Lung (tissue), 12 donors: ENCODE measurements around the gene STAB1. TPM values are rescaled to one million over a fixed set of nuclear protein-coding genes. Genes with fewer than 3 reads are reported as not detected.

Experiments used
- ATAC-seq: fragments of 200-7000 bp; cut with Tn5 transposase; one replicate; pipeline ENCODE4 v1.9.1; 2020; ENCODE audit warnings: moderate number of reproducible peaks; ENCODE audit not compliant: insufficient read depth, low FRiP score
- DNase-seq, 3 donors: peaks; one replicate each; pipeline ENCODE4 v3.0.0-alpha.2; 2013 to 2017
- H3K27ac ChIP-seq, 2 donors: one replicate each; pipeline ENCODE4 v1.5.1; 2013; ENCODE audit warnings: mild to moderate bottlenecking in 2 of 2, moderate library complexity in 2 of 2, control low read depth in 1 of 2, inconsistent platforms in 1 of 2, low read depth in 1 of 2, low read length in 1 of 2
- H3K27me3 ChIP-seq, 3 donors: one replicate each; pipeline ENCODE4 v1.5.1; 2013; ENCODE audit warnings: low read length in 2 of 3; ENCODE audit not compliant: control insufficient read depth in 3 of 3, insufficient read depth in 3 of 3
- H3K36me3 ChIP-seq, 4 donors: one replicate each; pipeline ENCODE4 v1.5.1; 2013; ENCODE audit warnings: low read length in 4 of 4, mild to moderate bottlenecking in 1 of 4, moderate library complexity in 1 of 4; ENCODE audit not compliant: control insufficient read depth in 4 of 4, insufficient read depth in 4 of 4
- H3K4me1 ChIP-seq, 5 donors: one replicate each; pipeline ENCODE4 v1.5.1; 2013; ENCODE audit warnings: low read length in 5 of 5, mild to moderate bottlenecking in 2 of 5, moderate library complexity in 1 of 5; ENCODE audit not compliant: control insufficient read depth in 5 of 5, insufficient read depth in 5 of 5
- H3K4me3 ChIP-seq: one replicate; pipeline ENCODE4 v1.5.1; 2013; ENCODE audit warnings: mild to moderate bottlenecking, control low read depth, moderate library complexity
- H3K9ac ChIP-seq, 2 donors: one replicate each; pipeline ENCODE4 v1.5.1; 2013; ENCODE audit warnings: low read length in 2 of 2, control low read depth in 1 of 2; ENCODE audit not compliant: insufficient read depth in 1 of 2
- H3K9me3 ChIP-seq, 4 donors: one replicate each; pipeline ENCODE4 v1.5.1; 2013; ENCODE audit warnings: low read length in 3 of 4, mild to moderate bottlenecking in 1 of 4, moderate library complexity in 1 of 4; ENCODE audit not compliant: control insufficient read depth in 4 of 4, insufficient read depth in 3 of 4
- WGBS, 2 donors: extraction: QIAGEN DNeasy Blood & Tissue Kit; methylation state at CpG; one replicate each; pipeline ENCODE4 v1.1.7; 2013; 5-methylcytosine and 5-hydroxymethylcytosine counted together
- polyA plus RNA-seq, 2 donors: library from polyadenylated mRNA; stranded (reverse); fragments of 200-250 nt; gene quantifications; one replicate each; pipeline ENCODE4 v1.2.1, GENCODE V29; 2013
- total RNA-seq, 2 donors: library from RNA; depleted of rRNA in 1 of 2; stranded (reverse); fragments of >200 nt in 1 of 2; gene quantifications; one replicate each; pipeline ENCODE4 v1.2.1, GENCODE V29; 2014 to 2021
- TF ChIP-seq, protein P1 (sequence below): IDR thresholded peaks from 2 replicates; pipeline ENCODE4 v1.5.1; 2012; ENCODE audit warnings: mild to moderate bottlenecking; ENCODE audit errors: control extremely low read depth, extremely low read depth
- donor health status: control.
- donor health status: control.
- donor health status: Bipolar disorder and iron deficiency.
- donor health status: healthy.
- donor health status: DM: yes; HTN: yes; CAD: no.

The STAB1 gene
- total and polyA plus RNA-seq, 4 donors: 53.1 to 220 (median 193) TPM

DNA sequence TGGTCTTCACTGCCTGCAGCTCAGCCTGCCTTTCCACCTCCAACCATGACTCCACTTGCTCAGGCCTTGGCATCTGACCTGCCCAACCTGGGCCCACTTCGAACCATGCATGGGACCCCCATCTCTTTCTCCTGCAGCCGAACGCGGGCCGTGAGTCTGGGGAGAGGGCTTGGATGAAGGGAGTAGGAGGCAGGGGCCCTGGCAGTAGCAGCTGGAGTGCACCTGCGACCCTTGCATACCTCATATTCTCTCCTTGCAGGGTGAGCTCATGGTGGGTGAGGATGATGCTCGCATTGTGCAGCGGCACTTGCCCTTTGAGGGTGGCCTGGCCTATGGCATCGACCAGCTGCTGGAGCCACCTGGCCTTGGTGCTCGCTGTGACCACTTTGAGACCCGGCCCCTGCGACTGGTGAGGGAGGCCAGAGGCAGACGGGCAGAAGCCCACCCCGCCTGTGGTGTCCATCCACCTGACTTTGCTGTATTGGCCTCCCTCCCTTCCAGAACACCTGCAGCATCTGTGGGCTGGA lies 25.1 kb downstream of the STAB1 start:
- H3K9me3 ChIP-seq: no peaks in the 10 kb centered on the region
- DNase-seq: no peak
- H3K27ac ChIP-seq: no peak overlapping the region
- peaks cover 0 to 37% (median 11%) of the 10 kb centered on the region in 4 donors for H3K36me3 ChIP-seq
- TF ChIP-seq, protein P1, sequence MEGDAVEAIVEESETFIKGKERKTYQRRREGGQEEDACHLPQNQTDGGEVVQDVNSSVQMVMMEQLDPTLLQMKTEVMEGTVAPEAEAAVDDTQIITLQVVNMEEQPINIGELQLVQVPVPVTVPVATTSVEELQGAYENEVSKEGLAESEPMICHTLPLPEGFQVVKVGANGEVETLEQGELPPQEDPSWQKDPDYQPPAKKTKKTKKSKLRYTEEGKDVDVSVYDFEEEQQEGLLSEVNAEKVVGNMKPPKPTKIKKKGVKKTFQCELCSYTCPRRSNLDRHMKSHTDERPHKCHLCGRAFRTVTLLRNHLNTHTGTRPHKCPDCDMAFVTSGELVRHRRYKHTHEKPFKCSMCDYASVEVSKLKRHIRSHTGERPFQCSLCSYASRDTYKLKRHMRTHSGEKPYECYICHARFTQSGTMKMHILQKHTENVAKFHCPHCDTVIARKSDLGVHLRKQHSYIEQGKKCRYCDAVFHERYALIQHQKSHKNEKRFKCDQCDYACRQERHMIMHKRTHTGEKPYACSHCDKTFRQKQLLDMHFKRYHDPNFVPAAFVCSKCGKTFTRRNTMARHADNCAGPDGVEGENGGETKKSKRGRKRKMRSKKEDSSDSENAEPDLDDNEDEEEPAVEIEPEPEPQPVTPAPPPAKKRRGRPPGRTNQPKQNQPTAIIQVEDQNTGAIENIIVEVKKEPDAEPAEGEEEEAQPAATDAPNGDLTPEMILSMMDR: no peak
- no peak overlapping the region for H3K9ac ChIP-seq
- no peak for ATAC-seq
- WGBS, 2 donors: 96% methylated on average over 14 of the region's 14 CpGs
- H3K27me3 ChIP-seq: no peaks in the 10 kb centered on the region
- peaks cover 0 to 12% (median 8%) of the 10 kb centered on the region in 5 donors for H3K4me1 ChIP-seq
- no peak overlapping the region for H3K4me3 ChIP-seq

- 91 to 92% methylated on average over 20 of the region's 20 CpGs for WGBS, 2 donors
- no peak for ATAC-seq
- peaks cover 0 to 36% (median 11%) of the 10 kb centered on the region in 4 donors for H3K36me3 ChIP-seq
- H3K4me1 ChIP-seq: peaks cover 0 to 19% (median 15%) of the 10 kb centered on the region in 5 donors
- TF ChIP-seq, protein P1: no peak
- H3K9me3 ChIP-seq: no peaks in the 10 kb centered on the region
- no peaks in the 10 kb centered on the region for H3K27me3 ChIP-seq
- no peak overlapping the region for H3K4me3 ChIP-seq
- DNase-seq: no peak
- no peak overlapping the region for H3K9ac ChIP-seq
- H3K27ac ChIP-seq: no peak overlapping the region
Measured at GRCh38 chr3:52520716-52521487, 25.8 kb downstream of the STAB1 start.

DNA sequence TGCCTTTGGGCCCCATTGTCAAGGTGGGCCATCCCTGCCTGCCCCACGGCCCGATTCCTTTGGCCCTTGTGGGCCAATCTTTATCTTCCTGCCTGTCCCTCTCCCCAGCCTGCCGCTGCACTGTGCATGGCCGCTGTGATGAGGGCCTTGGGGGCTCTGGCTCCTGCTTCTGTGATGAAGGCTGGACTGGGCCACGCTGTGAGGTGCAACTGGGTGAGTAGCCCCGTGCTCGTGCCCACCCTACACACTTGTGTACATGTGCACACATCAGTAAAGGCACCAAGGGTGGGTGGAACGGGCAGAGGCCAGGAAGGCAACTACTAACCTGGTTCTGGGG lies 26.3 kb downstream of the STAB1 start:
- TF ChIP-seq, protein P1: no peak
- Histone ChIP-seq H3K27ac (no peak overlapping the region), H3K4me3 (no peak overlapping the region), H3K36me3 (peaks cover 0 to 36% (median 14%) of the 10 kb centered on the region in 4 donors), H3K27me3 (no peaks in the 10 kb centered on the region), H3K4me1 (peaks cover 0 to 20% (median 19%) of the 10 kb centered on the region in 5 donors), H3K9ac (no peak overlapping the region), H3K9me3 (no peaks in the 10 kb centered on the region)
- DNase-seq (no peak), ATAC-seq (no peak)
- 93 to 95% methylated on average over 8 of the region's 8 CpGs for WGBS, 2 donors
